GM12801 (cell line): Measurements from ENCODE around the gene MAP7.

Experiments
- TF ChIP-seq, protein P1 (sequence below): IDR thresholded peaks from one replicate; pipeline ENCODE4 v1.5.1; 2011; ENCODE audit warnings: control low read depth; ENCODE audit not compliant: insufficient read length; ENCODE audit errors: extremely low read depth

The MAP7 gene

DNA sequence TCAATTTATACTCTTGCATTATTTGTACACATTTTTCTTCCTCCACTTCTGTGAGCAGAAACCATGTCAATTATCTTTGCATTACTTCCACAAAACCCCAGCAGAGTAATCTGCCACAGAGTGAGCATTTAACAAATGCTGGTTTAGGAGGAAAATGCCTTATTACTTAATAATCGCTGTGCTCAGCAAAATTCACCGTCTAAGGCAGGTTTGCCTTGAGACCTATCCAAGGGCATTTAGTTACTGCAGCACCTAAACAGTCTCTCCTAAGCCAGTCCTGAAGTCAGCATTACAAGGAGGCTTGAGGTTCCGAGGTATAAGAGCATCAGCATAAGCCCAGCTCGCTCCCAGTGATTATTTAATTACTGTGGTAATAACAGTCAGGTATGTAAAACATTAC lies 28.3 kb downstream of the MAP7 start:
- TF ChIP-seq, protein P1, sequence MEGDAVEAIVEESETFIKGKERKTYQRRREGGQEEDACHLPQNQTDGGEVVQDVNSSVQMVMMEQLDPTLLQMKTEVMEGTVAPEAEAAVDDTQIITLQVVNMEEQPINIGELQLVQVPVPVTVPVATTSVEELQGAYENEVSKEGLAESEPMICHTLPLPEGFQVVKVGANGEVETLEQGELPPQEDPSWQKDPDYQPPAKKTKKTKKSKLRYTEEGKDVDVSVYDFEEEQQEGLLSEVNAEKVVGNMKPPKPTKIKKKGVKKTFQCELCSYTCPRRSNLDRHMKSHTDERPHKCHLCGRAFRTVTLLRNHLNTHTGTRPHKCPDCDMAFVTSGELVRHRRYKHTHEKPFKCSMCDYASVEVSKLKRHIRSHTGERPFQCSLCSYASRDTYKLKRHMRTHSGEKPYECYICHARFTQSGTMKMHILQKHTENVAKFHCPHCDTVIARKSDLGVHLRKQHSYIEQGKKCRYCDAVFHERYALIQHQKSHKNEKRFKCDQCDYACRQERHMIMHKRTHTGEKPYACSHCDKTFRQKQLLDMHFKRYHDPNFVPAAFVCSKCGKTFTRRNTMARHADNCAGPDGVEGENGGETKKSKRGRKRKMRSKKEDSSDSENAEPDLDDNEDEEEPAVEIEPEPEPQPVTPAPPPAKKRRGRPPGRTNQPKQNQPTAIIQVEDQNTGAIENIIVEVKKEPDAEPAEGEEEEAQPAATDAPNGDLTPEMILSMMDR, result no peak

DNA sequence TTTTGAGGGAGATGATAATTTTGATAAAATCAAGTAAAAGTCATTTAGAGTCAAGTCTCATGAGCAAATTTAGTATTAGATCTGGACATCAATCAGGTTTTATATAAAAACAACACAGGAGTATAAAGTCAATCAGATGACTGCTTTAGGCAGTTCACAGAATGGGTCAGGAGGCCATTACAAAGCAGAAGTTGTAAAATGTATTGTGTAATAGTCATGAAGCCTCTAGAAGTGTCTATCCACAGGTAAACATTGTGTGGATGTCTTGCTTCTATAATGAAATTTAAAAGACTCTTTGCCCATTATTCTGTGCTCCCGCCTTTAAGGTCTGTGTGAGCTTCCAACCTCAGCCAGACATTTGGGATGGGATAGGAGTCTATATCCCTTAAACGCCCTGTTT lies 28.8 kb downstream of the MAP7 start:
- TF ChIP-seq, protein P1, result no peak

DNA sequence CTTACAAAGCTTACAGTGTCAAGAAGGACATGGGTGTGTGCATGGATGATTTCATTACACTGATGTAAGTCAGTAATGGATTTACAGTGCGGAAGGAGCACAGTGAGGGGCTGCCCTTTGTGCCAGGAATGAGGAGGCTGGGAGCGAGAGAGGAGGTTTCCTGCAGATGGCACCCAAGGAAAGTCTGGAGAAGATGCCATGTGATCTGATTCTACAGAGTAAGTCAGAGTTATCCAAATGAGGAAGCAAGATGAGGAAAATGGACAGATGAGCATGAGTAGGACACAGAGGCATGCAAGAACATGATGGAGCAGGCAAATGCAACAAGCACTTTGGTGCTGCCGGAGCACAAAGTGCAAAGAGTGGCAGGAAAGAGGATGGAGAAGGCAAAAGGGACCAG lies 29.7 kb downstream of the MAP7 start:
- TF ChIP-seq, protein P1, result no peak

DNA sequence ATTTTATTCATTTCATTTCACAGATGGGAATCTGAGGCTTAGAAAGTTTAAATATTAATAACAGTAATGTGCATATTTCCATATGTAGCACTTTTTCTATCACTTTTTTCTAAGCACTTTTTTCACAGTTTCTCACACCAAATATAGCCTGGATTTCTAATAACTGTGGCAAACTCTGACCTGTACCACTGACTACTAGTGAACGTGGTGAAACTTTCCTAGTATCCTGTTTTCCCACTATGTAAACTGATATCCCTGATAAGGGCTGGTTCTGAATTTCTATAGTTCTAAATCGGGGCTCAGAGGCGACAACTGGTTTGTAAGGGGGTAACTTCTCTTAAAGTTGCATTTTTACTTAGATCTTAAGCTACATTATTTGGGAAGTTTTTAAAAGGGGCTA lies 32.6 kb downstream of the MAP7 start:
- TF ChIP-seq, protein P1, result no peak

DNA sequence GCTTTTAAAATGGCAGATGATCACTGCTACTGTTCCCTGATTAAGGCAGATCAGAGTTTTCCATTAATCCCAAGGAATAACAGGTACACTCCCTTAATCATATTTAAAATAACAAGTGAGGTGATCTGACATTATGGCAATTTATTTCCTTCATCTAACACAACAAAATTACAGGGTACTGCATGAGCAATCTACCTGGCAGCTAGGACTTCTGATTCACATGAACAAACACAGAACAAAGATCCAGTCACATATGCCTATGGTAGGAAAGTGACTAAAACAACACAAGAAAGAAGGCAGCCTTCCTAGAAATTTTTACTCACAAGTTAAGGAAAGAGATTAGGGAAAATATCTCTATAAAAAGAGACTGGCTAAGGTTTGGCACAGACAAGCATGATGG lies 33.2 kb downstream of the MAP7 start:
- TF ChIP-seq, protein P1, result no peak

DNA sequence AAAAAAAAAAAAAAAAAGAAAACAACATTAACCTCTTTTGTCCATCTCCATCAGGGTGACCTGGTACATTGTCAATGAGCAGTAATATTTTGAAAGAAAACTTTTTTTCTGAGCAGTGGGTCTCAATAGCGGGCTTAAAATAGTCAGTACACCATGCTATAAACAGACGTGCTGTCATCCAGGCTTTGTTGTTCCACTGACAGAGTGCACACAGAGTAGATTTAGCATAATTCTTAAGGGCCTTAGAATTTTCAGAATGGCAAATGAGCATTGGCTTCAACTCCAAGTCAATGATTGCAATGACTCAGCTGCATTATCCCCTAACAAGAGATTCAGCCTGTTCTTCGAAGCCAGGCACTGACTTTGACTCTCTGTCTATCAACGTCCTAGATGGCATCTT lies 35.6 kb downstream of the MAP7 start:
- TF ChIP-seq, protein P1, result no peak

DNA sequence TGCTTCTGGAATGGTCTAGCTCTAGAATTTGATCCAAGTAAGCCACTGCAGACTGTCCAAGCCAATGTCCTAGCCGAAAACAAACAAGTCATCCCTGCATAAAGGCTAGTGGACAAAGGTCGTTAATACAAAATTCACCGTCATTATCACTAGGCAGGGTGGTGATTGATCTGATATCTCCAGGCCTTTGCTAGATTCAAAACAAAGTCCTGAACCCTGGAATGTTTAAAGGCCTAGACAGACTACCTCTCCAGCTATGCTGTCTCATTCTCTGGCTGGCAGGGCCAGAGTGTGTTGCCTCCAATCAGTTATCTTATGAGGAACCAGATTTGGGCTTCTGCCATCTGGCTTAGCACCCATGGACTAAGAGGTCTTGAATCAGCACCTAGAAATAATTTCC lies 38.3 kb downstream of the MAP7 start:
- TF ChIP-seq, protein P1, result no peak

DNA sequence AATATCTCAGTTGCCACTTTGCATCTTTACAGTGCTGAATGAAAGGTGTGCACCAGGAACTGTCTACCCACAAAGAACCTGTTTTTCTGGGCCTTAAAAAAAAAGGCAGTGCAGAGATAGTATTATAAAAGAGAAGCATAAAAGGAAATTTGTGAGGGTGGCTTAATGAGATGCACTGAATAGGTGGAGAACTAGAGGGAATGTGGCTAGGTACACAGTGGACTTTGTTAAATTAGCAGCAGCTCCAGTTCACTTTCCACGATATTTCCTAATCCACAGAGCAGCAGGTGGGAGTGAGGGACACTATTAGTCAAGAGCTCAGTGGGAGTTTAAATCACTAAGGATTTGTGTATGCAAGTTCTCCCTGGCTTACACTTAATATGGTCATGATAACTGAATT lies 38.8 kb downstream of the MAP7 start:
- TF ChIP-seq, protein P1, result no peak
